Coronary artery (tissue), 2 donors: ENCODE results near the gene MIGA1.
A peak's percentile ranks its signal among the peaks of the same experiment; 100 is the strongest.
"Not testable (repeated sequence)": the region's sequence is repeated elsewhere in the genome, so short reads cannot be mapped to it uniquely, and the experiment has no call there.

Experiments used
- DNase-seq: peaks from one replicate; pipeline ENCODE4 v3.0.0-alpha.2; 2017; ENCODE audit warnings: low spot score
- H3K27ac ChIP-seq, 2 donors: fragments of 200-600 bp; sonication (generic); one replicate each; pipeline ENCODE4 v1.5.1; 2016 to 2019
- H3K4me3 ChIP-seq: fragments of 200-600 bp; sonication (generic); 2 replicates; pipeline ENCODE4 v1.5.1; 2016; ENCODE audit warnings: mild to moderate bottlenecking, moderate library complexity
- TF ChIP-seq, protein P1 (sequence below): fragments of 200-600 bp; sonication (generic); IDR thresholded peaks from one replicate; pipeline ENCODE4 v1.5.1; 2019; ENCODE audit warnings: antibody characterized with exemption

MIGA1 gene, protein sequence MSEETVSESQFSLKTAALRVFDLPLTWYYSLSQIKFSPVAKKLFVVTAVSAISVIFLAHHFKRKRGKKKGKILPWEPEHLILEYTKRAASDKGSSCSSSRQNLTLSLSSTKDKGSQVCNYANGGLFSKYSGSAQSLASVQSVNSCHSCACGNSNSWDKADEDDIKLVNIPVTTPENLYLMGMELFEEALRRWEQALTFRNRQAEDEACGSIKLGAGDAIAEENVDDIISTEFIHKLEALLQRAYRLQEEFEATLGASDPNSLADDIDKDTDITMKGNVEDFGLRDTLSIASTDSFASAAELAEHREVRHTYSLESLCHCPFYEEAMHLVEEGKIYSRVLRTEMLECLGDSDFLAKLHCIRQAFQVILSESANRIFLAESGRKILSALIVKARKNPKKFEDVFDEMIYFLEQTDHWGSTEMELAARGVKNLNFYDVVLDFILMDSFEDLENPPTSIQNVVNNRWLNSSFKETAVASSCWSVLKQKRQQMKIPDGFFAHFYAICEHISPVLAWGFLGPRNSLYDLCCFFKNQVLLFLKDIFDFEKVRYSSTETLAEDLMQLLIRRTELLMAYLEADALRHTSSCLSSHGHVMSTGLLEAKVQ

DNA sequence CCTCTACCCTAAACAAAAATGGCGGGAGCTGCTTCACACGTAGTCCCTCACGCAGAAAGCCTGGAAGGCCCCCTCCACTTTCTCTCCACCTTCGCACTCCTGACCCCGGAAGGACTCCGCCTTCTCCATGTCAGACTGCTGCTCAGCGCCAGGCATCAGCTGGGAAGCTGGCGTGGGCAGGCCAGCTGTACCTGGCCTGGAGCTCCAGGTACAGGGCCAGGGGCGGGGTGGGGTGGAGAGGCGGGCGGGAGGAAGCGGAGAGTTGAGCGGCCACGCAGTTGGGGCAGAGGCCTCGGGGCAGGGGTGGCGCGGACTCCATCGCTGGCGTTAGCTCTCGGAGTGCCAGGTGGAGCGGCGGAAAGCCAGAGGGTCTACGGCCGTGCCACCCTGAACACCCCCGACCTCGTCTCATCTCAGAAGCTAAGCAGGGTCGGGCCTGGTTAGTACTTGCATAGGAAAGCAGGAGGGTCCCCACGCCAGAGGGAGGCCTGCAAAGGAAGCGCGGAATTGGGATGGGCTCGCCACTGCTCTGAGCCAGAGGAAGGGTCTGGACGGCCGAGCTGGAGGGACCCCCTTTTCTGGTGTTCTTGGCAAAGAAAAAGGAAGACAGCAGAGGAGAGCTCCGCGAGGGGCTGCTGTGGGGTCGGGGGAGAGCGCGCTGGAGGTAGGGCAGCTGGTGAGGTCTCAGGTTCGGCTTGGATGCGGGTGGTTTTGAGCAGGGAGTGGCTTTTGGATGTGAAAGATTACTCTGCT, at the start of gene MIGA1:
TSS of gene MIGA1 (plus strand) at position 121 of the 753 bp plus-strand sequence. CDS start 3,604 bp downstream, outside the sequence.
- Histone ChIP-seq H3K4me3 (peak within 1 kb of the TSS; percentile 93), H3K27ac (peak within 1 kb of the TSS; percentile 79 to 88)
- TF ChIP-seq, protein P1, sequence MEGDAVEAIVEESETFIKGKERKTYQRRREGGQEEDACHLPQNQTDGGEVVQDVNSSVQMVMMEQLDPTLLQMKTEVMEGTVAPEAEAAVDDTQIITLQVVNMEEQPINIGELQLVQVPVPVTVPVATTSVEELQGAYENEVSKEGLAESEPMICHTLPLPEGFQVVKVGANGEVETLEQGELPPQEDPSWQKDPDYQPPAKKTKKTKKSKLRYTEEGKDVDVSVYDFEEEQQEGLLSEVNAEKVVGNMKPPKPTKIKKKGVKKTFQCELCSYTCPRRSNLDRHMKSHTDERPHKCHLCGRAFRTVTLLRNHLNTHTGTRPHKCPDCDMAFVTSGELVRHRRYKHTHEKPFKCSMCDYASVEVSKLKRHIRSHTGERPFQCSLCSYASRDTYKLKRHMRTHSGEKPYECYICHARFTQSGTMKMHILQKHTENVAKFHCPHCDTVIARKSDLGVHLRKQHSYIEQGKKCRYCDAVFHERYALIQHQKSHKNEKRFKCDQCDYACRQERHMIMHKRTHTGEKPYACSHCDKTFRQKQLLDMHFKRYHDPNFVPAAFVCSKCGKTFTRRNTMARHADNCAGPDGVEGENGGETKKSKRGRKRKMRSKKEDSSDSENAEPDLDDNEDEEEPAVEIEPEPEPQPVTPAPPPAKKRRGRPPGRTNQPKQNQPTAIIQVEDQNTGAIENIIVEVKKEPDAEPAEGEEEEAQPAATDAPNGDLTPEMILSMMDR: no peak
- peak; percentile 88 for DNase-seq

GRCh38 chr1:77732090-77732489, 47.4 kb upstream of the MIGA1 start:
- no peak overlapping the region for H3K27ac ChIP-seq
- no peak overlapping the region for H3K4me3 ChIP-seq
- TF ChIP-seq, protein P1: no peak
- no peak for DNase-seq

GRCh38 chr1:77739235-77739634, 40.2 kb upstream of the MIGA1 start:
- Histone ChIP-seq H3K27ac (no peak overlapping the region), H3K4me3 (no peak overlapping the region)
- TF ChIP-seq, protein P1: no peak
- DNase-seq: no peak

- Histone ChIP-seq H3K27ac (no peak overlapping the region), H3K4me3 (no peak overlapping the region)
- TF ChIP-seq, protein P1: no peak
- DNase-seq: no peak
These were observed 38.1 kb upstream of the MIGA1 start for GRCh38 chr1:77741316-77741715.

GRCh38 chr1:77742011-77742555, 37.4 kb upstream of the MIGA1 start:
- Histone ChIP-seq H3K27ac (no peak overlapping the region), H3K4me3 (no peak overlapping the region)
- TF ChIP-seq, protein P1: no peak
- no peak for DNase-seq

- no peak for DNase-seq
- TF ChIP-seq, protein P1: no peak
- H3K4me3 ChIP-seq: no peak overlapping the region
- no peak overlapping the region for H3K27ac ChIP-seq
These were observed 34.9 kb upstream of the MIGA1 start for GRCh38 chr1:77744576-77744975.

- not testable (repeated sequence) for DNase-seq, H3K4me3 ChIP-seq
These were observed 30.0 kb upstream of the MIGA1 start for GRCh38 chr1:77749489-77749888.

More at GRCh38 chr1:77749489-77749888, 30.0 kb upstream of the MIGA1 start:
- H3K27ac ChIP-seq: not testable (repeated sequence)
